Astrocyte (in vitro differentiated cells and primary cell): ENCODE results near the gene SLC8B1. TPM values are rescaled to one million over a fixed set of nuclear protein-coding genes. Genes with fewer than 3 reads are reported as not detected.

ENCODE experiments used
- DNase-seq: peaks from one replicate; pipeline ENCODE4 v3.0.0-alpha.2; 2010; ENCODE audit warnings: low read depth
- FAIRE-seq: peaks from 2 replicates; lab custom pipeline; 2011; peaks lifted over from hg19 to GRCh38; lab: Jason Lieb, UNC
- H2AFZ ChIP-seq: 2 replicates; pipeline ENCODE4 v1.6.0; 2012; ENCODE audit warnings: low read depth, low read length, inconsistent platforms
- H3K27ac ChIP-seq: 2 replicates; pipeline ENCODE4 v1.5.1; 2011; ENCODE audit warnings: low read depth, low read length, inconsistent platforms
- H3K27me3 ChIP-seq: 2 replicates; pipeline ENCODE4 v1.6.0; 2011; ENCODE audit warnings: low read length, inconsistent platforms; ENCODE audit not compliant: insufficient read depth
- H3K36me3 ChIP-seq: 2 replicates; pipeline ENCODE4 v1.5.1; 2011; ENCODE audit warnings: low read length, inconsistent platforms; ENCODE audit not compliant: insufficient read depth
- H3K4me1 ChIP-seq: 2 replicates; pipeline ENCODE4 v1.5.1; 2011; ENCODE audit warnings: low read length, inconsistent platforms; ENCODE audit not compliant: insufficient read depth
- H3K4me2 ChIP-seq: 2 replicates; pipeline ENCODE4 v1.6.0; 2012; ENCODE audit warnings: low read length, inconsistent platforms
- H3K4me3 ChIP-seq: 2 replicates; pipeline ENCODE4 v1.5.1; 2011; ENCODE audit warnings: low read depth, mild to moderate bottlenecking, low read length, inconsistent platforms; ENCODE audit not compliant: insufficient read depth
- H3K79me2 ChIP-seq: 2 replicates; pipeline ENCODE4 v1.6.0; 2012; ENCODE audit warnings: mild to moderate bottlenecking, low read length, inconsistent platforms; ENCODE audit not compliant: insufficient read depth
- H3K9ac ChIP-seq: 2 replicates; pipeline ENCODE4 v1.6.0; 2012; ENCODE audit warnings: mild to moderate bottlenecking, low read length, inconsistent platforms
- H3K9me3 ChIP-seq: 2 replicates; pipeline ENCODE4 v1.5.1; 2012; ENCODE audit warnings: low read depth, mild to moderate bottlenecking, low read length, inconsistent platforms; ENCODE audit not compliant: insufficient read depth
- H4K20me1 ChIP-seq: 2 replicates; pipeline ENCODE4 v1.6.0; 2012; ENCODE audit warnings: low read length, inconsistent platforms; ENCODE audit not compliant: insufficient read depth
- H3K27ac Mint-ChIP-seq: one replicate; pipeline ENCODE4 v1.8.0; 2021; ENCODE audit warnings: mild to moderate bottlenecking, mixed read lengths; ENCODE audit not compliant: unreplicated experiment
- H3K27me3 Mint-ChIP-seq: one replicate; pipeline ENCODE4 v1.8.0; 2021; ENCODE audit warnings: low read depth, mixed read lengths; ENCODE audit not compliant: unreplicated experiment
- H3K36me3 Mint-ChIP-seq: one replicate; pipeline ENCODE4 v1.8.0; 2021; ENCODE audit warnings: low read depth, mixed read lengths; ENCODE audit not compliant: unreplicated experiment
- H3K4me1 Mint-ChIP-seq: one replicate; pipeline ENCODE4 v1.8.0; 2021; ENCODE audit warnings: low read depth, mixed read lengths; ENCODE audit not compliant: unreplicated experiment
- H3K4me3 Mint-ChIP-seq: one replicate; pipeline ENCODE4 v1.8.0; 2021; ENCODE audit warnings: mild to moderate bottlenecking, moderate library complexity, mixed read lengths; ENCODE audit not compliant: unreplicated experiment
- H3K9me3 Mint-ChIP-seq: one replicate; pipeline ENCODE4 v1.8.0; 2021; ENCODE audit warnings: mild to moderate bottlenecking, mixed read lengths; ENCODE audit not compliant: unreplicated experiment
- EZH2 ChIP-seq: IDR thresholded peaks from 2 replicates; pipeline ENCODE4 v1.6.1; 2012; ENCODE audit warnings: mild to moderate bottlenecking, low read length, inconsistent platforms; ENCODE audit not compliant: insufficient read depth
- total RNA-seq: library from RNA; stranded (reverse); gene quantifications from 2 replicates; pipeline ENCODE4 v1.2.1, GENCODE V29; 2021
- TF ChIP-seq, protein P1 (sequence below): IDR thresholded peaks from 2 replicates; pipeline ENCODE4 v1.5.1; 2011; ENCODE audit warnings: low read depth, mild to moderate bottlenecking, inconsistent platforms, low read length, moderate library complexity; ENCODE audit not compliant: insufficient read depth

The SLC8B1 gene
- total RNA-seq, 1 donor from 2014 or later: 8.6 TPM

DNA sequence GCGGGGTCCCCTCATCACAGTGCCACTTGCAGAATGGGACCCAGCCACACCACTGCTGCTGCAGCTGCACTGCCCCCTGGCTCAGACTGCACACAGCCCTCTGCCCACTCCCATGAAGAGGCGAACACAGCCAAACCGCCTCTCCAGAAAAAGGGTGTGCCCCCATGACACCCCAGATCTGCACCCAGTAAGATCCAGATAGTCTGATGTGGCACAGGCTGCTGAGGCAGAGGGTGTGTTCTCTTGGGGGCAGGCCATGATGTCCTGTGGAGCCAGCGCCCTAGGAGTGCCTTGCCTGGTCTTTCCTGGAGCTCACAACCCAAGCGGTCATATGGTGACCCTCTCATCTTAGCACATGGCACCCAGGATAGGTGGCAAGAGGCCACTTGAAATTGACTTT, 44.4 kb downstream of the SLC8B1 start:
- H4K20me1 ChIP-seq: no peaks in the 10 kb centered on the region
- no peaks in the 10 kb centered on the region for H3K36me3 ChIP-seq
- no peak overlapping the region for H3K27ac ChIP-seq
- Mint-ChIP-seq H3K27ac (no peak overlapping the region), H3K4me3 (no peak overlapping the region), H3K36me3 (peaks cover 36% of the 10 kb centered on the region), H3K27me3 (no peaks in the 10 kb centered on the region), H3K4me1 (peaks cover 8% of the 10 kb centered on the region), H3K9me3 (no peaks in the 10 kb centered on the region)
- DNase-seq: no peak
- no peaks in the 10 kb centered on the region for H3K9me3 ChIP-seq
- no peaks in the 10 kb centered on the region for H3K4me1 ChIP-seq
- FAIRE-seq: no peak
- H3K27me3 ChIP-seq: no peaks in the 10 kb centered on the region
- no peaks in the 10 kb centered on the region for H3K79me2 ChIP-seq
- H2AFZ ChIP-seq: no peak overlapping the region
- no peak overlapping the region for H3K4me2 ChIP-seq
- no peak overlapping the region for H3K9ac ChIP-seq
- H3K4me3 ChIP-seq: no peak overlapping the region
- TF ChIP-seq, protein P1, sequence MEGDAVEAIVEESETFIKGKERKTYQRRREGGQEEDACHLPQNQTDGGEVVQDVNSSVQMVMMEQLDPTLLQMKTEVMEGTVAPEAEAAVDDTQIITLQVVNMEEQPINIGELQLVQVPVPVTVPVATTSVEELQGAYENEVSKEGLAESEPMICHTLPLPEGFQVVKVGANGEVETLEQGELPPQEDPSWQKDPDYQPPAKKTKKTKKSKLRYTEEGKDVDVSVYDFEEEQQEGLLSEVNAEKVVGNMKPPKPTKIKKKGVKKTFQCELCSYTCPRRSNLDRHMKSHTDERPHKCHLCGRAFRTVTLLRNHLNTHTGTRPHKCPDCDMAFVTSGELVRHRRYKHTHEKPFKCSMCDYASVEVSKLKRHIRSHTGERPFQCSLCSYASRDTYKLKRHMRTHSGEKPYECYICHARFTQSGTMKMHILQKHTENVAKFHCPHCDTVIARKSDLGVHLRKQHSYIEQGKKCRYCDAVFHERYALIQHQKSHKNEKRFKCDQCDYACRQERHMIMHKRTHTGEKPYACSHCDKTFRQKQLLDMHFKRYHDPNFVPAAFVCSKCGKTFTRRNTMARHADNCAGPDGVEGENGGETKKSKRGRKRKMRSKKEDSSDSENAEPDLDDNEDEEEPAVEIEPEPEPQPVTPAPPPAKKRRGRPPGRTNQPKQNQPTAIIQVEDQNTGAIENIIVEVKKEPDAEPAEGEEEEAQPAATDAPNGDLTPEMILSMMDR: no peak
- TF ChIP-seq EZH2: no peak

DNA sequence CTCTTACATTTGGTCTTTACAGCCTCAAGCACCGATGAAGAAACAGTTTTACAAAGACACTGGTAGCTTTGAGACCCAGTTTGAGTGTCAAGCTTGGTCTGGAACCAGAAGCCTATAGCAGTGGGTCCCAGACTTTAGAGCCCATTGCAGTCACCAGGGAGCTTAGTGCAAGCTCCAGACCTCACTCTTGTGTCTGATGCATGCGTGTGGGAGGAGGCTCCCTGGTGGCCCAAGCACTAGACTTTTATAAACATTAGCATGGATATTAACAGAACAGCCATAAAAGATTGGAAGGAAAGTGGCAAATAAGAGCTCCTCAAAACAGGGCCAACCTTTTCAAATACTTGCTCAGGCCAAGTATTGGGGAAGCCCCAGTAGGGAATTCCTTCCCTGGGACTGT, 45.5 kb downstream of the SLC8B1 start:
- no peak for DNase-seq
- H3K4me1 Mint-ChIP-seq: peaks cover 8% of the 10 kb centered on the region
- Histone ChIP-seq H3K27me3 (no peaks in the 10 kb centered on the region), H3K9me3 (no peaks in the 10 kb centered on the region), H3K79me2 (no peaks in the 10 kb centered on the region), H3K36me3 (no peaks in the 10 kb centered on the region), H3K4me3 (no peak overlapping the region), H3K9ac (no peak overlapping the region), H3K27ac (no peak overlapping the region), H4K20me1 (no peaks in the 10 kb centered on the region), H2AFZ (no peak overlapping the region), H3K4me1 (no peaks in the 10 kb centered on the region), H3K4me2 (no peak overlapping the region)
- FAIRE-seq: no peak
- H3K36me3 Mint-ChIP-seq: peaks cover 37% of the 10 kb centered on the region
- H3K27ac Mint-ChIP-seq: no peak overlapping the region
- H3K27me3 Mint-ChIP-seq: no peaks in the 10 kb centered on the region
- no peak overlapping the region for H3K4me3 Mint-ChIP-seq
- no peak for TF ChIP-seq EZH2
- TF ChIP-seq, protein P1: no peak
- H3K9me3 Mint-ChIP-seq: no peaks in the 10 kb centered on the region

DNA sequence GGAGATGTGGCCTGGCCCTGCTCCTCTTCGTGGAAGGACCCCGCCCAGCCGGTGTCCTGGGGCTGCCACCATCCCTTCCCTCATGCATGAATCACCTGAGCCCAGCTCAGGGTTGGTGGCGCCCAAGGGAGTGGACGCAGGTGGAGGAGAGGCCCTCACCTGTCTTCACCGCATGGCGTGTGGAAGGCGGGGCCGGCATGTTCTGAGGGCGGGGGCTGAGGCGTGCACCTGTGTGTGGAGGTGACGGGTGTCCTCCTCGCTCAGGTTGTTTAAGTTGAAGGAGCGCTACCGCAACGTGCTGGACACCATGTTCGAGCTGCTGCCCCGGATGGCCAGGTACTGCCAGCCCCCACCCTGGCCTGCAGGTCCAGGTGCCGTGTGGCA, 47.0 kb downstream of the SLC8B1 start:
- H3K9me3 Mint-ChIP-seq: no peaks in the 10 kb centered on the region

More for the DNA sequence above, 47.0 kb downstream of the SLC8B1 start:
- no peak overlapping the region for H3K27ac ChIP-seq
- Mint-ChIP-seq H3K36me3 (peaks cover 35% of the 10 kb centered on the region), H3K27ac (no peak overlapping the region), H3K27me3 (no peaks in the 10 kb centered on the region), H3K4me1 (peaks cover 8% of the 10 kb centered on the region), H3K4me3 (no peak overlapping the region)
- DNase-seq (no peak), FAIRE-seq (no peak)
- no peak overlapping the region for H3K4me2 ChIP-seq
- H3K79me2 ChIP-seq: no peaks in the 10 kb centered on the region
- no peak for TF ChIP-seq EZH2
- TF ChIP-seq, protein P1: no peak
- no peaks in the 10 kb centered on the region for H3K27me3 ChIP-seq
- no peaks in the 10 kb centered on the region for H3K9me3 ChIP-seq
- H3K4me3 ChIP-seq: no peak overlapping the region
- no peaks in the 10 kb centered on the region for H3K4me1 ChIP-seq
- no peak overlapping the region for H3K9ac ChIP-seq
- no peaks in the 10 kb centered on the region for H4K20me1 ChIP-seq
- H3K36me3 ChIP-seq: no peaks in the 10 kb centered on the region
- H2AFZ ChIP-seq: no peak overlapping the region
